Suprapubic skin (tissue), 4 donors: ENCODE measurements around the gene PDE3A. TPM values are rescaled to one million over a fixed set of nuclear protein-coding genes. Genes with fewer than 3 reads are reported as not detected.
A peak's percentile ranks its signal among the peaks of the same experiment; 100 is the strongest.

Experiments
- DNase-seq, 2 donors: peaks; one replicate each; pipeline ENCODE4 v3.0.0-alpha.2; 2019; ENCODE audit warnings: low spot score in 2 of 2
- H3K27ac ChIP-seq: fragments of 200-600 bp; sonication (generic); one replicate; pipeline ENCODE4 v1.5.1; 2019
- H3K27me3 ChIP-seq: fragments of 200-600 bp; sonication (generic); one replicate; pipeline ENCODE4 v1.5.1; 2019
- H3K36me3 ChIP-seq: fragments of 200-600 bp; sonication (generic); one replicate; pipeline ENCODE4 v1.5.1; 2019
- H3K4me1 ChIP-seq: fragments of 200-600 bp; sonication (generic); one replicate; pipeline ENCODE4 v1.5.1; 2019
- H3K4me3 ChIP-seq: fragments of 200-600 bp; sonication (generic); one replicate; pipeline ENCODE4 v1.5.1; 2019; ENCODE audit warnings: mild to moderate bottlenecking
- H3K9me3 ChIP-seq: fragments of 200-600 bp; sonication (generic); one replicate; pipeline ENCODE4 v1.5.1; 2019
- CTCF ChIP-seq, 2 donors: fragments of 200-600 bp in 1 of 2; fragments of 450-650 bp in 1 of 2; sonication (generic) in 1 of 2; IDR thresholded peaks; one replicate each; pipeline ENCODE4 v1.5.1; 2016 to 2019; ENCODE audit warnings: antibody characterized with exemption in 2 of 2, mild to moderate bottlenecking in 1 of 2, moderate library complexity in 1 of 2
- EP300 ChIP-seq: sonication (generic); formaldehyde crosslinking; IDR thresholded peaks from one replicate; pipeline ENCODE4 v1.6.1; 2017; ENCODE audit warnings: antibody characterized with exemption
- POLR2A ChIP-seq, 2 donors: fragments of 450-650 bp; IDR thresholded peaks; one replicate each; pipeline ENCODE4 v1.6.1; 2017; ENCODE audit warnings: antibody characterized with exemption in 2 of 2, mild to moderate bottlenecking in 2 of 2, moderate library complexity in 2 of 2
- POLR2AphosphoS5 ChIP-seq, 3 donors: sonication (generic); formaldehyde crosslinking; IDR thresholded peaks; one replicate each; pipeline ENCODE4 v1.6.1; 2017; ENCODE audit warnings: antibody characterized with exemption in 3 of 3
- WGBS: methylation state at CpG from one replicate; pipeline ENCODE4 v1.1.5; 2018; 5-methylcytosine and 5-hydroxymethylcytosine counted together
- total RNA-seq, 4 donors: library from RNA; depleted of rRNA; stranded (reverse); fragments of >200 nt; gene quantifications; one replicate each; pipeline ENCODE4 v1.1.0, GENCODE V29; 2016

PDE3A gene
- total RNA-seq, 4 donors from 2014 or later: 0.79 to 3.4 (median 1.4) TPM

DNA sequence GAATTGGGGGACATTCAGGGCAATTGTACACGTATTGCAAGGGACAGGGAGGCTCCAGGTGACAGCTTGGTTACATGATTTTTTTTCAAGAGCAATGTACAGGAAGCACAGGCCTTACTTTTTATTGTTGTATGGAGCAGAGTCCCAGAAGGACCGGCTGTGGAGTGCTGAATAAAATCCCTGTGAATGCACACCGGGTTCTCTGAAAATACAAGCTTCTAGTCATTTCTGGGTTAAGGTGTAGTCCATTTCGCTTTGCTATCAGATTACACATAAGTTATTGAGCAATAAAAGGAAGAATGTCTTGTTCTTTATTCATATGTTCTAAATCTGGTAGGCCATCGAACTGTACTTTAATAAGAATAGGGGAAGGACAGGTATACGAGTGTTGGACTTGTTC, 52.2 kb downstream of the PDE3A start:
- H3K4me1 ChIP-seq: no peaks in the 10 kb centered on the region
- H3K36me3 ChIP-seq: no peaks in the 10 kb centered on the region
- DNase-seq: no peak
- TF ChIP-seq POLR2AphosphoS5 (IDR thresholded peaks at IDR 0.05) (no peak), POLR2A (IDR thresholded peaks at IDR 0.05) (no peak), EP300 (no peak), CTCF (IDR thresholded peaks at IDR 0.05) (no peak)
- no peaks in the 10 kb centered on the region for H3K9me3 ChIP-seq
- 76% methylated on average over 6 of the region's 6 CpGs for WGBS
- H3K4me3 ChIP-seq: no peak overlapping the region
- H3K27me3 ChIP-seq: no peaks in the 10 kb centered on the region
- no peak overlapping the region for H3K27ac ChIP-seq

GRCh38 chr12:20421421-20421820, 53.1 kb downstream of the PDE3A start:
- Histone ChIP-seq H3K4me3 (no peak overlapping the region), H3K9me3 (no peaks in the 10 kb centered on the region), H3K27ac (no peak overlapping the region), H3K27me3 (no peaks in the 10 kb centered on the region), H3K36me3 (no peaks in the 10 kb centered on the region), H3K4me1 (peaks cover 2% of the 10 kb centered on the region)
- TF ChIP-seq CTCF (IDR thresholded peaks at IDR 0.05) (no peak), EP300 (no peak), POLR2AphosphoS5 (IDR thresholded peaks at IDR 0.05) (no peak), POLR2A (IDR thresholded peaks at IDR 0.05) (no peak)
- WGBS: 81% methylated on average over 2 of the region's 2 CpGs
- no peak for DNase-seq

DNA sequence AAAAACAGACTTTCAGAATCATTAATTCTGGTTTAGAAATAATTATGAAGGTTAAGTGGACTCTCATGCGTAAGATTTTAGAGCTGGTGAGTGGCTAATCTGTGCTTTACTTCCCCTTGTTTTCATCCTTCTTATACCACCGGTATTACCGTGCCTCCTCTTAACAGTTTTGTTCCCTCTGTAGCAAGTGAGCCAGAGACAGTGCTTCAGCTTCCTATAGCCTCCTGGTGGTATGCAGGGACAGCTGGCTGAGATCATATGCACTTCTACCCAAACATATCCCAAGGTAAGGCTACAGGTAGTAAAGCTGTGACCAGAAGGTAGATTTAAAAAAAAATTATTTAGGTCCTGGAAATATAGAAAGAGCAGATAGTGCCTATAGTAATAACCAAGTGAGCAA, 55.2 kb downstream of the PDE3A start:
- Histone ChIP-seq H3K4me3 (no peak overlapping the region), H3K4me1 (peaks cover 2% of the 10 kb centered on the region), H3K27ac (no peak overlapping the region), H3K9me3 (no peaks in the 10 kb centered on the region), H3K36me3 (no peaks in the 10 kb centered on the region), H3K27me3 (no peaks in the 10 kb centered on the region)
- no peak for DNase-seq
- no peak for TF ChIP-seq POLR2AphosphoS5 (IDR thresholded peaks at IDR 0.05)
- no peak for TF ChIP-seq EP300
- no peak for TF ChIP-seq CTCF (IDR thresholded peaks at IDR 0.05)
- TF ChIP-seq POLR2A (IDR thresholded peaks at IDR 0.05): no peak
- WGBS: 65% methylated on average over 3 of the region's 3 CpGs

GRCh38 chr12:20424841-20425240, 56.5 kb downstream of the PDE3A start:
- peaks cover 2% of the 10 kb centered on the region for H3K4me1 ChIP-seq
- H3K27me3 ChIP-seq: no peaks in the 10 kb centered on the region
- H3K9me3 ChIP-seq: no peaks in the 10 kb centered on the region
- WGBS: 75% methylated on average over 4 of the region's 4 CpGs
- H3K4me3 ChIP-seq: no peak overlapping the region
- H3K27ac ChIP-seq: no peak overlapping the region
- TF ChIP-seq CTCF (IDR thresholded peaks at IDR 0.05) (no peak), POLR2A (IDR thresholded peaks at IDR 0.05) (no peak), POLR2AphosphoS5 (IDR thresholded peaks at IDR 0.05) (no peak), EP300 (no peak)
- DNase-seq: no peak
- no peaks in the 10 kb centered on the region for H3K36me3 ChIP-seq

- no peaks in the 10 kb centered on the region for H3K36me3 ChIP-seq
- no peak for TF ChIP-seq POLR2A (IDR thresholded peaks at IDR 0.05)
- no peak for TF ChIP-seq EP300
- peak in 1 of 3 donors; percentile 75 for TF ChIP-seq POLR2AphosphoS5 (IDR thresholded peaks at IDR 0.05)
- TF ChIP-seq CTCF (IDR thresholded peaks at IDR 0.05): no peak
- no peaks in the 10 kb centered on the region for H3K27me3 ChIP-seq
- H3K27ac ChIP-seq: no peak overlapping the region
- peaks cover 2% of the 10 kb centered on the region for H3K4me1 ChIP-seq
- peak in 1 of 2 donors; percentile 73 for DNase-seq
- 67% methylated on average over 5 of the region's 5 CpGs for WGBS
- H3K4me3 ChIP-seq: no peak overlapping the region
- no peaks in the 10 kb centered on the region for H3K9me3 ChIP-seq
These were observed 57.9 kb downstream of the PDE3A start for GRCh38 chr12:20426191-20426590.
